A549 (cell line): ENCODE data around the gene CNTNAP2.

ENCODE experiments used
- EP300 ChIP-seq, 2 experiments: fragments of >200 bp; sonication (Bioruptor Twin); formaldehyde crosslinking; IDR thresholded peaks; 2 replicates in 1 of 2; 3 replicates in 1 of 2; pipeline ENCODE4 v1.6.1; 2016 to 2017
- POLR2A ChIP-seq: IDR thresholded peaks from 2 replicates; pipeline ENCODE4 v1.6.1; 2012; ENCODE audit warnings: mild to moderate bottlenecking, low read length
- TF ChIP-seq, protein P1 (sequence below): fragments of >200 bp; sonication (Bioruptor Twin); formaldehyde crosslinking; IDR thresholded peaks from 3 replicates; pipeline ENCODE4 v1.5.1; 2016
- TF ChIP-seq, protein P2 (sequence below): IDR thresholded peaks from 2 replicates; pipeline ENCODE4 v1.6.1; 2012
- TF ChIP-seq, protein P3 (sequence below): fragments of 150-350 bp; IDR thresholded peaks from 2 replicates; pipeline ENCODE4 v1.6.1; 2014; ENCODE audit warnings: low read depth, mild to moderate bottlenecking, low read length
- TF ChIP-seq, protein P4 (sequence below): fragments of 450-650 bp; IDR thresholded peaks from 2 replicates; pipeline ENCODE4 v1.6.1; 2014; ENCODE audit warnings: antibody characterized with exemption

GRCh38 chr7:148056406-148056805, 1939.8 kb downstream of the CNTNAP2 start:
- TF ChIP-seq, protein P1, sequence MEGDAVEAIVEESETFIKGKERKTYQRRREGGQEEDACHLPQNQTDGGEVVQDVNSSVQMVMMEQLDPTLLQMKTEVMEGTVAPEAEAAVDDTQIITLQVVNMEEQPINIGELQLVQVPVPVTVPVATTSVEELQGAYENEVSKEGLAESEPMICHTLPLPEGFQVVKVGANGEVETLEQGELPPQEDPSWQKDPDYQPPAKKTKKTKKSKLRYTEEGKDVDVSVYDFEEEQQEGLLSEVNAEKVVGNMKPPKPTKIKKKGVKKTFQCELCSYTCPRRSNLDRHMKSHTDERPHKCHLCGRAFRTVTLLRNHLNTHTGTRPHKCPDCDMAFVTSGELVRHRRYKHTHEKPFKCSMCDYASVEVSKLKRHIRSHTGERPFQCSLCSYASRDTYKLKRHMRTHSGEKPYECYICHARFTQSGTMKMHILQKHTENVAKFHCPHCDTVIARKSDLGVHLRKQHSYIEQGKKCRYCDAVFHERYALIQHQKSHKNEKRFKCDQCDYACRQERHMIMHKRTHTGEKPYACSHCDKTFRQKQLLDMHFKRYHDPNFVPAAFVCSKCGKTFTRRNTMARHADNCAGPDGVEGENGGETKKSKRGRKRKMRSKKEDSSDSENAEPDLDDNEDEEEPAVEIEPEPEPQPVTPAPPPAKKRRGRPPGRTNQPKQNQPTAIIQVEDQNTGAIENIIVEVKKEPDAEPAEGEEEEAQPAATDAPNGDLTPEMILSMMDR = no peak
- TF ChIP-seq, protein P2, sequence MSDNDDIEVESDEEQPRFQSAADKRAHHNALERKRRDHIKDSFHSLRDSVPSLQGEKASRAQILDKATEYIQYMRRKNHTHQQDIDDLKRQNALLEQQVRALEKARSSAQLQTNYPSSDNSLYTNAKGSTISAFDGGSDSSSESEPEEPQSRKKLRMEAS = no peak
- TF ChIP-seq, protein P3, sequence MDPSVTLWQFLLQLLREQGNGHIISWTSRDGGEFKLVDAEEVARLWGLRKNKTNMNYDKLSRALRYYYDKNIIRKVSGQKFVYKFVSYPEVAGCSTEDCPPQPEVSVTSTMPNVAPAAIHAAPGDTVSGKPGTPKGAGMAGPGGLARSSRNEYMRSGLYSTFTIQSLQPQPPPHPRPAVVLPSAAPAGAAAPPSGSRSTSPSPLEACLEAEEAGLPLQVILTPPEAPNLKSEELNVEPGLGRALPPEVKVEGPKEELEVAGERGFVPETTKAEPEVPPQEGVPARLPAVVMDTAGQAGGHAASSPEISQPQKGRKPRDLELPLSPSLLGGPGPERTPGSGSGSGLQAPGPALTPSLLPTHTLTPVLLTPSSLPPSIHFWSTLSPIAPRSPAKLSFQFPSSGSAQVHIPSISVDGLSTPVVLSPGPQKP = no peak
- TF ChIP-seq EP300 (IDR thresholded peaks at IDR 0.05) (no peak), POLR2A (no peak)
- TF ChIP-seq, protein P4, sequence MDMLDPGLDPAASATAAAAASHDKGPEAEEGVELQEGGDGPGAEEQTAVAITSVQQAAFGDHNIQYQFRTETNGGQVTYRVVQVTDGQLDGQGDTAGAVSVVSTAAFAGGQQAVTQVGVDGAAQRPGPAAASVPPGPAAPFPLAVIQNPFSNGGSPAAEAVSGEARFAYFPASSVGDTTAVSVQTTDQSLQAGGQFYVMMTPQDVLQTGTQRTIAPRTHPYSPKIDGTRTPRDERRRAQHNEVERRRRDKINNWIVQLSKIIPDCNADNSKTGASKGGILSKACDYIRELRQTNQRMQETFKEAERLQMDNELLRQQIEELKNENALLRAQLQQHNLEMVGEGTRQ = no peak
